Skin epidermis (tissue), 12 donors: Measurements from ENCODE around the gene ZNF343.
"Not testable (repeated sequence)": the region's sequence is repeated elsewhere in the genome, so short reads cannot be mapped to it uniquely, and the experiment has no call there.

ENCODE experiments used
- H3K27ac ChIP-seq, 21 experiments: fragments of 200-600 bp; sonication (generic) in 11 of 21; one replicate each; pipeline ENCODE4 v1.5.0; 2020; ENCODE audit warnings: mild to moderate bottlenecking in 3 of 21, inconsistent platforms in 2 of 21, moderate library complexity in 2 of 21
- H3K4me3 ChIP-seq, 7 experiments: fragments of 200-600 bp; sonication (generic) in 2 of 7; one replicate each; pipeline ENCODE4 v1.5.0; 2020; ENCODE audit warnings: inconsistent platforms in 2 of 7, mild to moderate bottlenecking in 2 of 7, moderate library complexity in 1 of 7

The ZNF343 gene

GRCh38 chr20:2508631-2509467 lies at the start of gene ZNF343:
TSS of gene ZNF343 (minus strand) at chr20:2508915. CDS start at chr20:2493895, 15,020 bp downstream.
- peak within 1 kb of the TSS; percentile 50 to 88 (median 67) for H3K4me3 ChIP-seq
- peak within 1 kb of the TSS; percentile 55 to 97 (median 89) for H3K27ac ChIP-seq

DNA sequence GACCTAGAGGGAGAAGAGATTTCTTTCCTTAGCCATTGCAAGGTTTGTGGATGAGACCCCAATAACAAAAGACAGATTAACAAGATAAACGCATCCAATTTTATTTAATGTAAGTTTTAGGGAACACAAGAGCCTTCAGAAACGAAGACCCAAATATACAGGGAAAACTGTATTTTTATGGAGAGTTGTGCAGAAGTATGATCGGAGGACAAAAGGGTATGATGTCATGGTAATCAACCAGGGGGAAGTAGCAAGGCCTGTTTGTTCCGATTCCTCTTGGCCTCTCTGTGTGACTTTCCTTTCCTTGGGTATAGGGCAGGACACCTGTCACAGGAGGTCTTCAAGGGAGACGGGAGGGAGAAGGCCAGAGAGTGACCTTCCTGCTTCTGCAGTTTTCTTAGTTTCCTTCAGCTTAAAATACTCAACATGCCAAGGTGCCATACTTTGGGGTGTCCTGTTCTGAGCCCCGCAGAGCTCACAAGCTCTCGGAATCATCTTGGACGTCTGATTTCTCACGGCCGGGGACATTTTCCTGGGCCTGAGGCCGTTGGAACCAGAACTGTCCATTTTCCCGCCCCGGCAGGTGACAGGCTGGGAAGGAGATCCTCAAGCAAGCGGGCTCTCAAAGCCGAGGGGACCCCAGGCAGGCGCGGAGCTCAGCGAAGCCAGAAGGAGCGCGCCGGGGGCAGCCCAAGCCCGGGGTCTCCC lies 49.3 kb upstream of the ZNF343 start:
- H3K4me3 ChIP-seq, result no peak overlapping the region
- H3K27ac ChIP-seq, result no peak overlapping the region

- Histone ChIP-seq H3K27ac (no peak overlapping the region), H3K4me3 (no peak overlapping the region)
Measured at GRCh38 chr20:2545594-2545993, 36.9 kb upstream of the ZNF343 start.

- Histone ChIP-seq H3K4me3 (no peak overlapping the region), H3K27ac (no peak overlapping the region)
Measured at GRCh38 chr20:2544211-2544610, 35.5 kb upstream of the ZNF343 start.

DNA sequence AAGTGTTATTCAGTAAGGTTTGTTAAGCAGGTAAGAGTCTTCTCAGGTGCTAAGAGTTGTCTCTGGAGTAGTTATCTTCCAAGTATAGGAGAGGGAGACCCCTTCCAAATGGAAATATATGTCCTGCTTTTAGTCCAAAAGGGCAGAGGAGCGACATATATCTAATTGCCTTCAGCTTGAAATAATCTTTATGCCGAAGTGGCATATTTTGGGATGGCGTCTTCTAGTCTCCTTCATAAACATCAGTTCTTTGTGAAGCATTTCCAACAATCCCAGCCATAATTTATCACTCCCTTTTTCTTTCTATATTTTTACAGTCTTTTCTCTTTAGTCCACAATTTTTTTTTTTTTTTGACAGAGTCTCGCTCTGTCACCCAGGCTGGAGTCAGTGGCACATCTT lies 33.6 kb upstream of the ZNF343 start:
- Histone ChIP-seq H3K27ac (no peak overlapping the region), H3K4me3 (no peak overlapping the region)

DNA sequence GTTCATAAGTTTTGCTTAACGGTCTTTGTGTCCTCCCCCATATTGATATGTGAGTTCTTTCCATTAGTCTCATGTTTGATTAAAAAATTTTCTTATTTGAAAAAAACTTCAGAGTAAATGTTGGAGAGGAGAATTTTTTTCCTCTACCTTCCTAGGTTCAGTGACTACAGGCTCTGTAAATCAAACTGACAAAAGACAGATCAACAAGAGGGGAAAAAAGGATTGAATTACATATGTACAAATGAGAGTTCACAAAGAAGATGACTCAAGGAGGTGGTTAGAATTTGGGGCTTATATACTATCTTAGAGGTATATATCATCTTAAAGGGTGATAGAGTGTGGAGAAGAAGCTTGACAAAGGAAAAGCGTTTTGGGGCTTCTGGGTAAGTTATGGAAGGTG lies 33.2 kb upstream of the ZNF343 start:
- Histone ChIP-seq H3K4me3 (no peak overlapping the region), H3K27ac (no peak overlapping the region)

- Histone ChIP-seq H3K27ac (peak overlapping the region in 1 of 21 experiments; percentile 64), H3K4me3 (no peak overlapping the region)
Measured at GRCh38 chr20:2538931-2539720, 30.4 kb upstream of the ZNF343 start.

DNA sequence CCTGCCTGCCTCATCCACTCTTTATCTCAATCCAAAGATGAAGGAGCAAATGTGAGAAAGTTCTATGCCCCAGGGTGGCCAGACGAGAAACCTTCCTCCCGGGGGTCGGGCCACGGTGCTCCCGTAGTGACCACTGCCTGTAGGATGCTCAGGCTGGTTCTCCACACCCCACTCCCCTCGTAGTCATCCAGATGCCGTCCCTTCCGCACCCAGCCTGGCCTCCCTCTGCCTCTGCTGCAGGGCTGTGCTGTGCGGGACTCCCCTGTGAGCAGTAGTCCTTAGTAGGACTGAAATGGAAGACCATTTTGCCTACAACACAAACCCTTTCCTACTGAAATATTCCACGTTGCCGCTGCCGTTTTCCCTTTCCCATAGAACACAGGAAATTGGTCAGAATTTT lies 29.6 kb upstream of the ZNF343 start:
- Histone ChIP-seq H3K4me3 (no peak overlapping the region), H3K27ac (peak overlapping the region in 1 of 21 experiments; percentile 64)

GRCh38 chr20:2537101-2537500 lies 28.4 kb upstream of the ZNF343 start:
- Histone ChIP-seq H3K4me3 (no peak overlapping the region), H3K27ac (no peak overlapping the region)

DNA sequence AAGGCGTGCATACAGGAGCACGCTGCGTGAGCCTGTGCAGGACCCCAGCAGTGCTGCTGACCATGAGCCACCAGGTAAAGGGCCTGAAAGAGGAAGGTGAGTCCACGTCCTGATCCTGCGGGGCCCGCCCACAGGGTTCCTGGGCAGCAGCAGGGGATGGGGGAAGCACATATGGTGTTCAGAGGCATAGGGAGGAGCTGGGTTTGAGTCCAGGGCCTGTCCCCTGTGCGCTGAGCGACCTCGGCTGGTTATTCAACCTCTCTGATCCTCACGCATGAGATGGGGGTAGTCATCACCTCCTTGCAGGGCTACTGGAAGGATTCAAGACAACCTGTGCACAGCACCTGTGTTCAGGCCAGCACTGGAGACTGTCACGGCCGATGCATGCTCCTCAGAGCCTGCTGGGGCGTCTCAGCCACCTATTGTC lies 27.9 kb upstream of the ZNF343 start, which contains the start of gene TMC2:
TSS of gene TMC2 (plus strand) at position 14 of the 427 bp plus-strand sequence. CDS start at position 63, 49 bp downstream.
- Histone ChIP-seq H3K27ac (no peak within 1 kb of the TSS), H3K4me3 (no peak within 1 kb of the TSS)

DNA sequence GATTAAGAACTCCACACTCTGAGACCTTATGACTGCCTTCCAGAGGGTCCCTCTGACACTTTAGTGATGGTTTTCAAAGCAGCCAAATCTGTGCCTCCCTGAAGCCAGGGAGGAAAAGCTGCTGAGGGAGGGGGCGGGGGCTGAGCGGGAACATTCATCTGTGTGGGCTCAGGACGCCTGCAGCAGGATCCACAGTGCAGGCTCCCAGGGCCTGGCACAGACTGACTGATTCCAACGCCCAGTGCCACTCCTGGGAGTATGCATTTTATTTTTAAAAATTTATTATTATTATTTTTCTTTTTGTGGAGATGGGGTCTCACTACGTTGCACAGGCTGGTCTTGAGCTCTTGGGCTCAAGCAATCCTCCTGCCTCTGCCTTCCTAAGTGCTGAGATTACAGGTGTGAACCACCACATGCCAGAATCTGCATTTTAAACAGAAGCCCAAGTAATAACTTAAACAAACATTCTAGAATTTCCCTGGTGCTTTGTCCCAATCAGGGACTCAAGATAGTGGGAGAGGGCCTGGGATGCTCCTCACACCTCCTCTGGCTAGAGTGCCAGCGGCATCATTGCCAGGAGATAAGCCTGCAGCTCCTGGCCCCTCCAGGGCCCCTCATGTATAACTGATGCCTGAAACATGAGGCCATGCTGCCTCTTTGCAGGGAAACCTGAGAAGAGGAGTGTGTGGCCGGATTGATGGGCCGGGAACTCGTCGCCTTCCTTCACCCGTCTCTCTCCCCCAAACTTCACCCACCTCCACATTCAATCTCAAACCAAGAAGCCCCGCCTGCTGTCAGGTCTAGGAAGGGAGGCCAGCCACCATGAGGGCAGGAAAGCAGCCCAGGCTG lies 27.2 kb upstream of the ZNF343 start:
- Histone ChIP-seq H3K27ac (no peak overlapping the region), H3K4me3 (no peak overlapping the region)

DNA sequence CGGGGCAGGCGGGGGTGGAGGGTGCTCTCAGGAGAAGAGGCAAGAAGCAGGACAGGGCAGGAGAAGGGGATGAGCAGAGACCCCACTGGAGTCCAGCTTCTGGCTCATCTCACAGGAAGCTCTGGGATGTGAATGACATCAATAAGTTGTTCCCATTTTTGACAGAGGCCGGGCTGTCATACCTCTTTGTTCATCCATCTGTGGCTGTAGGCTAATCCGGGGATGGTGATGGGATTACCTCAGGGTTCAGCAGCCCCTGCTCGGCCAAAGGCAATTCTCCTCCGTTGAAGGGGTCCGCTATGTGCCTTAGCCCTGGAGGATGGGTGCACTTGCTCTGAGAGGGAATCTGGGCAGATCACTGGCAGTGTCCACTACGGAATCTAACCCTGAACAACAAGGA lies 24.4 kb upstream of the ZNF343 start:
- no peak overlapping the region for H3K4me3 ChIP-seq
- no peak overlapping the region for H3K27ac ChIP-seq

DNA sequence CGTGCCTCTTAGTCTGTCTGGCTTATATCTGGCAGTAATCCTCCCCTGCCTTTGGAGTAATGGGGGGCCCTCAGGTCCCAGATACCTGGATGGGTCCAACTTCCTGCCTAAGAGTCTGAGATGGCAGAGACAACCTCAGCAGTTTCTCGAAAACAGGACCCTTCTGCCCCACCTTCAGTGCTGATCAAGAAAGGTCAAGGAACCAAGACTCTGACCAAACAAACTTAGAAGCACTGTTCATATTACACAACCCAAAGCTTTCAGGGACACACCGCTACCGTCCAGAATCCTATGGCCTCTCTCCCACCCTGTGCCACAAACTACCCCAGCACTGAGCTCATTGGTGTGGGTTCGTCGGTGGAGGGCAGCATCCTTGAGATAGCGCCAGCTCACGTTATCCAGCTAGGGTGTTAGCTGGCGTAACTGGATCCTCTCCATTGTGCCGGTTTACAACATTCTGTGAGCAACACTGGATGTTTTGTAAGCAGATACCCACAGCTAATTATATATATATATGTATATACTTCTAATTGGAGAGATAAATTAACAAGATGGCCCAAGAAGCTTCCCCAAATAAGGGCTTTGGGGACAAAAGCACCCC lies 20.1 kb upstream of the ZNF343 start:
- Histone ChIP-seq H3K27ac (no peak overlapping the region), H3K4me3 (no peak overlapping the region)

GRCh38 chr20:2527762-2528161 lies 19.0 kb upstream of the ZNF343 start:
- no peak overlapping the region for H3K27ac ChIP-seq
- H3K4me3 ChIP-seq, result no peak overlapping the region

DNA sequence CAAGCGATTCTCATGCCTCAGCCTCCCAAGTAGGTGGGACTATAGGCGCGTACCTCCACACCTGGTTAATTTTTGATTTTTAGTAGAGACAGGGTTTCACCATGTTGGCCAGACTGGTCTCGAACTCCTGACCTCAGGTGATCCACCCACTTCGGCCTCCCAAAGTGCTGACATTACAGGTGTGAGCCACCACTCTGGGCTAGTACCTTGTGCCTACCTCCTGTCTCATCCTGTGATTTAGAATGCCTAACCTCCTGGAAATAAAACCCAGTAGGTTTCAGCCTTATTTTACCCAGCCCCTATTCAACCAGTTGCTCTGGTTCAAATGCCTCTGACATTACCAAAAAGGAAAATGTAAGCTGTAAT lies 17.5 kb upstream of the ZNF343 start:
- H3K4me3 ChIP-seq, H3K27ac ChIP-seq: not testable (repeated sequence)

DNA sequence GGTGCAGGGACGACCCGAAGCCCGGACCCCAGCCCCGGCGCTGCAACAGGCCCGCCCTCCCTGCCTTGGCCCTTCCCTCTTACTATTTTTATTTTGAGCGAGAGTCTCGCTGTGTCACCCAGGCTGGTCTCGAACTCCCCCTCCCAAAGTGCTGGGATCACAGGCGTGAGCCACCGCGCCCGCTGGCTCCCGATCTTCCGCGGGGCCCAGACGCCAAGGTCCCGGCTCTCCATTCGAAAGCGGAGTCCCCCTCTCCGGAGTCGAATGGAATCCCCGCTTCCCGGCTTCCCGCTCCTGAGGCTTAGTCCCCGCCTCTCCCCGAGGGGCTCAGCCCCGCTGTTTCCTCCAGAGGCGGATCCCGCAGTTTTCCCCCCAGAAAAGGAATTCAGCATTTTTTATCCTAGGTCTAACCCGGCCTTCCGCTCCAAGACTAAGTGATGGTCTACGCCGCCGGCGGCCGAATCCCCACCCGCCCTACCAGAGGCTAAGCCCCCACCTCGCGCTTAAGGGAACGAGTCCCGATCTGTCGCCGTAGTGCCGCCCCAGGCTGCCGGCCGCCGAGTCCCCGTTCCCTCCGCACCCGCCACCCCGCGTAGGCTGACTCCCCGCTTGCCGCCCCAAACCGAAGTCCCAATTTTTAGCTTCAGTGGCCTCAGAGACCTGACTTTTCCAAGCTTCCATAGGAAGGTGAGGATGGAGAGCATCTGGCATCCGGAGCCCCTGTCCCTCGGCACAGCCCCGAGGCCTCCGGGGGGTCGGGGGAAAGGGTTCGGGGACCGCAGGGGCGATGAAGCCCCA lies 16.2 kb upstream of the ZNF343 start:
- H3K4me3 ChIP-seq, result peak overlapping the region; percentile 55 to 76 (median 65)
- H3K27ac ChIP-seq, result peak overlapping the region; percentile 68 to 98 (median 91)

GRCh38 chr20:2523919-2524708 lies 15.4 kb upstream of the ZNF343 start:
- peak overlapping the region; percentile 55 to 76 (median 65) for H3K4me3 ChIP-seq
- H3K27ac ChIP-seq, result peak overlapping the region; percentile 68 to 98 (median 91)
